Eye (tissue), 1 donor: ENCODE results near the gene NDUFB3.

ENCODE experiments used
- DNase-seq: peaks from one replicate; pipeline ENCODE4 v3.0.0-alpha.2; 2015

NDUFB3 gene

GRCh38 chr2:201130524-201131186 lies 58.9 kb downstream of the NDUFB3 start:
- no peak for DNase-seq

- no peak for DNase-seq
Observed at GRCh38 chr2:201132518-201132917, 60.7 kb downstream of the NDUFB3 start.
